HCT116 (cell line): Measurements from ENCODE around the gene IFNL1.
"Not testable (repeated sequence)": the region's sequence is repeated elsewhere in the genome, so short reads cannot be mapped to it uniquely, and the experiment has no call there.

Source experiments
- CEBPB ChIP-seq: IDR thresholded peaks from 2 replicates; pipeline ENCODE4 v1.6.1; 2012; ENCODE audit warnings: low read depth
- EZH2phosphoT487 ChIP-seq: fragments of 200-600 bp; IDR thresholded peaks from 2 replicates; pipeline ENCODE4 v1.6.1; 2018; ENCODE audit warnings: antibody characterized with exemption, borderline replicate concordance
- FOSL1 ChIP-seq: IDR thresholded peaks from 2 replicates; pipeline ENCODE4 v1.6.1; 2012; ENCODE audit warnings: low read depth
- POLR2A ChIP-seq: IDR thresholded peaks from 2 replicates; pipeline ENCODE4 v1.7.0; 2011; ENCODE audit warnings: borderline replicate concordance; ENCODE audit not compliant: insufficient read depth, insufficient read length; ENCODE audit errors: extremely low read depth
- RAD21 ChIP-seq: IDR thresholded peaks from 2 replicates; pipeline ENCODE4 v1.6.1; 2012; ENCODE audit warnings: low read depth, mild to moderate bottlenecking
- SIN3A ChIP-seq: IDR thresholded peaks from 2 replicates; pipeline ENCODE4 v1.6.1; 2012; ENCODE audit warnings: low read depth
- SP1 ChIP-seq: IDR thresholded peaks from 2 replicates; pipeline ENCODE4 v1.6.1; 2012; ENCODE audit warnings: low read depth
- YY1 ChIP-seq: IDR thresholded peaks from 2 replicates; pipeline ENCODE4 v1.6.1; 2011; ENCODE audit warnings: low read length, low read depth, moderate library complexity, mild to moderate bottlenecking; ENCODE audit not compliant: insufficient replicate concordance; ENCODE audit errors: extremely low read depth
- ZFX ChIP-seq: fragments of 450-650 bp; IDR thresholded peaks from 2 replicates; pipeline ENCODE4 v1.6.1; 2017
- ZNF274 ChIP-seq: fragments of 200-500 bp; sonication (Bioruptor generic); IDR thresholded peaks from 2 replicates; pipeline ENCODE4 v1.6.1; 2014; ENCODE audit warnings: mild to moderate bottlenecking, low read depth, low read length, inconsistent platforms
- TF ChIP-seq, protein P1 (sequence below), 3 experiments: fragments of 200-600 bp in 1 of 3; sonication (generic) in 1 of 3; IDR thresholded peaks in 2 of 3; conservative IDR thresholded peaks in 1 of 3; 2 replicates each; pipeline ENCODE4 v1.5.1; 2012 to 2017; ENCODE audit warnings: low read depth in 2 of 3, low read length in 2 of 3, antibody characterized with exemption in 1 of 3, borderline replicate concordance in 1 of 3, control low read depth in 1 of 3, mild to moderate bottlenecking in 1 of 3, mixed read lengths in 1 of 3, mixed run types in 1 of 3, moderate library complexity in 1 of 3; ENCODE audit not compliant: insufficient read depth in 1 of 3
- TF ChIP-seq, protein P2 (sequence below): IDR thresholded peaks from 2 replicates; pipeline ENCODE4 v1.6.1; 2012
- TF ChIP-seq, protein P3 (sequence below): IDR thresholded peaks from 2 replicates; pipeline ENCODE4 v1.6.1; 2011; ENCODE audit warnings: mild to moderate bottlenecking, low read length, moderate library complexity; ENCODE audit not compliant: insufficient replicate concordance; ENCODE audit errors: extremely low read depth

DNA sequence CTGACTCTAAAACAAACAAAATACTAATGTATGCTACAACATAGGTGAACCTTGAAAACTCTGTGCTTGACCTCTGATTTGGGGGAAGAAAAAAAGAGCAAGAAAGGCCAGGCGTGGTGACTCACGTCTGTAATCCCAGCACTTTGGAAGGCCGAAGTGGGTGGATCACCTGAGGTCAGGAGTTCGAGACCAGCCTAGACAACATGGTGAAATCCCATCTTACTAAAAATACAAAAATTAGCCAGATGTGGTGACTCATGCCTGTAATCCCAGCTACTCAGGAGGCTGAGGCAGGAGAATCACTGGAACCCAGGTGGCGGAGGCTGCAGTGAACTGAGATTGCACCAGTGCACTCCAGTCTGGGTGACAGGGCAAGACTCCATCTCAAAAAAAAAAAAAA lies 22.3 kb upstream of the IFNL1 start:
- TF ChIP-seq CEBPB, POLR2A, EZH2phosphoT487, RAD21, SIN3A, FOSL1, YY1, ZFX, SP1, ZNF274: not testable (repeated sequence)
- TF ChIP-seq, protein P1, sequence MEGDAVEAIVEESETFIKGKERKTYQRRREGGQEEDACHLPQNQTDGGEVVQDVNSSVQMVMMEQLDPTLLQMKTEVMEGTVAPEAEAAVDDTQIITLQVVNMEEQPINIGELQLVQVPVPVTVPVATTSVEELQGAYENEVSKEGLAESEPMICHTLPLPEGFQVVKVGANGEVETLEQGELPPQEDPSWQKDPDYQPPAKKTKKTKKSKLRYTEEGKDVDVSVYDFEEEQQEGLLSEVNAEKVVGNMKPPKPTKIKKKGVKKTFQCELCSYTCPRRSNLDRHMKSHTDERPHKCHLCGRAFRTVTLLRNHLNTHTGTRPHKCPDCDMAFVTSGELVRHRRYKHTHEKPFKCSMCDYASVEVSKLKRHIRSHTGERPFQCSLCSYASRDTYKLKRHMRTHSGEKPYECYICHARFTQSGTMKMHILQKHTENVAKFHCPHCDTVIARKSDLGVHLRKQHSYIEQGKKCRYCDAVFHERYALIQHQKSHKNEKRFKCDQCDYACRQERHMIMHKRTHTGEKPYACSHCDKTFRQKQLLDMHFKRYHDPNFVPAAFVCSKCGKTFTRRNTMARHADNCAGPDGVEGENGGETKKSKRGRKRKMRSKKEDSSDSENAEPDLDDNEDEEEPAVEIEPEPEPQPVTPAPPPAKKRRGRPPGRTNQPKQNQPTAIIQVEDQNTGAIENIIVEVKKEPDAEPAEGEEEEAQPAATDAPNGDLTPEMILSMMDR (IDR thresholded peaks at IDR 0.05 in 2 of 3, conservative IDR thresholded peaks at IDR 0.05 in 1 of 3; ENCODE audit: borderline replicate concordance in 1 of 3, insufficient read depth in 1 of 3, low read depth in 2 of 3, low read length in 2 of 3) = not testable (repeated sequence)
- TF ChIP-seq, protein P2, sequence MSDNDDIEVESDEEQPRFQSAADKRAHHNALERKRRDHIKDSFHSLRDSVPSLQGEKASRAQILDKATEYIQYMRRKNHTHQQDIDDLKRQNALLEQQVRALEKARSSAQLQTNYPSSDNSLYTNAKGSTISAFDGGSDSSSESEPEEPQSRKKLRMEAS = not testable (repeated sequence)
- TF ChIP-seq, protein P3, sequence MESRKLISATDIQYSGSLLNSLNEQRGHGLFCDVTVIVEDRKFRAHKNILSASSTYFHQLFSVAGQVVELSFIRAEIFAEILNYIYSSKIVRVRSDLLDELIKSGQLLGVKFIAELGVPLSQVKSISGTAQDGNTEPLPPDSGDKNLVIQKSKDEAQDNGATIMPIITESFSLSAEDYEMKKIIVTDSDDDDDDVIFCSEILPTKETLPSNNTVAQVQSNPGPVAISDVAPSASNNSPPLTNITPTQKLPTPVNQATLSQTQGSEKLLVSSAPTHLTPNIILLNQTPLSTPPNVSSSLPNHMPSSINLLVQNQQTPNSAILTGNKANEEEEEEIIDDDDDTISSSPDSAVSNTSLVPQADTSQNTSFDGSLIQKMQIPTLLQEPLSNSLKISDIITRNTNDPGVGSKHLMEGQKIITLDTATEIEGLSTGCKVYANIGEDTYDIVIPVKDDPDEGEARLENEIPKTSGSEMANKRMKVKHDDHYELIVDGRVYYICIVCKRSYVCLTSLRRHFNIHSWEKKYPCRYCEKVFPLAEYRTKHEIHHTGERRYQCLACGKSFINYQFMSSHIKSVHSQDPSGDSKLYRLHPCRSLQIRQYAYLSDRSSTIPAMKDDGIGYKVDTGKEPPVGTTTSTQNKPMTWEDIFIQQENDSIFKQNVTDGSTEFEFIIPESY = not testable (repeated sequence)
